Vagina (tissue), 2 donors: ENCODE results near the gene ALDH3A1. TPM values are rescaled to one million over a fixed set of nuclear protein-coding genes. Genes with fewer than 3 reads are reported as not detected.

ENCODE experiments used
- DNase-seq, 2 donors: peaks; one replicate each; pipeline ENCODE4 v3.0.0-alpha.2; 2017; ENCODE audit errors: extremely low spot score in 2 of 2
- H3K27ac ChIP-seq: fragments of 200-600 bp; sonication (generic); one replicate; pipeline ENCODE4 v1.5.1; 2019
- H3K27me3 ChIP-seq: fragments of 200-600 bp; sonication (generic); one replicate; pipeline ENCODE4 v1.5.1; 2019
- H3K36me3 ChIP-seq, 2 donors: fragments of 200-600 bp; sonication (generic); one replicate each; pipeline ENCODE4 v1.5.1; 2017 to 2019
- H3K4me1 ChIP-seq: fragments of 200-600 bp; sonication (generic); one replicate; pipeline ENCODE4 v1.5.1; 2019
- H3K4me3 ChIP-seq, 2 donors: fragments of 200-600 bp; sonication (generic); 1 replicate in 1 of 2; 2 replicates in 1 of 2; pipeline ENCODE4 v1.5.1; 2016 to 2019
- H3K9me3 ChIP-seq: fragments of 200-600 bp; sonication (generic); one replicate; pipeline ENCODE4 v1.5.1; 2019
- CTCF ChIP-seq, 3 experiments: fragments of 450-650 bp in 2 of 3; fragments of 200-600 bp in 1 of 3; sonication (generic) in 1 of 3; IDR thresholded peaks; one replicate each; pipeline ENCODE4 v1.5.1; 2017 to 2019; ENCODE audit warnings: antibody characterized with exemption in 3 of 3, mild to moderate bottlenecking in 2 of 3, moderate library complexity in 2 of 3
- POLR2A ChIP-seq, 2 donors: fragments of 450-650 bp; IDR thresholded peaks; one replicate each; pipeline ENCODE4 v1.6.1; 2017; ENCODE audit warnings: antibody characterized with exemption in 2 of 2, mild to moderate bottlenecking in 2 of 2, moderate library complexity in 2 of 2
- POLR2AphosphoS5 ChIP-seq, 2 donors: sonication (generic); formaldehyde crosslinking; IDR thresholded peaks; one replicate each; pipeline ENCODE4 v1.9.0; 2017; ENCODE audit warnings: antibody characterized with exemption in 2 of 2, mild to moderate bottlenecking in 2 of 2, low read depth in 1 of 2; ENCODE audit not compliant: insufficient read depth in 1 of 2
- intact Hi-C: fragments of 100-400 bp; cut with DNase I; formaldehyde crosslinking; loops from one replicate; pipeline ENCODE4 v1.15.1; 2023
- total RNA-seq: library from RNA; depleted of rRNA; stranded (reverse); fragments of >200 nt; gene quantifications from one replicate; pipeline ENCODE4 v1.2.3, GENCODE V29; 2016

The ALDH3A1 gene
- total RNA-seq, 1 donor from 2014 or later = 14.2 TPM

- Histone ChIP-seq H3K27ac (no peak overlapping the region), H3K9me3 (no peaks in the 10 kb centered on the region), H3K36me3 (no peaks in the 10 kb centered on the region), H3K4me3 (no peak overlapping the region), H3K4me1 (peaks cover 50% of the 10 kb centered on the region), H3K27me3 (no peaks in the 10 kb centered on the region)
- DNase-seq = no peak
- intact Hi-C loops = no loop called here
- TF ChIP-seq CTCF (IDR thresholded peaks at IDR 0.05) = no peak
- no peak for TF ChIP-seq POLR2AphosphoS5 (IDR thresholded peaks at IDR 0.05; ENCODE audit: insufficient read depth in 1 of 2, low read depth in 1 of 2)
- TF ChIP-seq POLR2A (IDR thresholded peaks at IDR 0.05) = no peak
Observed at GRCh38 chr17:19750835-19751234, 2.7 kb upstream of the ALDH3A1 start.

GRCh38 chr17:19750020-19750572, 2.0 kb upstream of the ALDH3A1 start:
- Histone ChIP-seq H3K27me3 (no peaks in the 10 kb centered on the region), H3K36me3 (no peaks in the 10 kb centered on the region), H3K9me3 (no peaks in the 10 kb centered on the region), H3K4me1 (peaks cover 56% of the 10 kb centered on the region), H3K27ac (no peak overlapping the region), H3K4me3 (no peak overlapping the region)
- TF ChIP-seq POLR2A (IDR thresholded peaks at IDR 0.05) (no peak), POLR2AphosphoS5 (IDR thresholded peaks at IDR 0.05; ENCODE audit: insufficient read depth in 1 of 2, low read depth in 1 of 2) (no peak), CTCF (IDR thresholded peaks at IDR 0.05) (no peak)
- no peak for DNase-seq
- intact Hi-C loops = no loop called here

- no peaks in the 10 kb centered on the region for H3K36me3 ChIP-seq
- no peak overlapping the region for H3K4me3 ChIP-seq
- H3K27me3 ChIP-seq = no peaks in the 10 kb centered on the region
- H3K9me3 ChIP-seq = no peaks in the 10 kb centered on the region
- TF ChIP-seq CTCF (IDR thresholded peaks at IDR 0.05) (no peak), POLR2A (IDR thresholded peaks at IDR 0.05) (no peak), POLR2AphosphoS5 (IDR thresholded peaks at IDR 0.05; ENCODE audit: insufficient read depth in 1 of 2, low read depth in 1 of 2) (no peak)
- H3K4me1 ChIP-seq = peaks cover 66% of the 10 kb centered on the region
- intact Hi-C loops = no loop called here
- peak overlapping the region; percentile 44 for H3K27ac ChIP-seq
- no peak for DNase-seq
Observed at GRCh38 chr17:19748807-19749193, 702 bp upstream of the ALDH3A1 start.

GRCh38 chr17:19747159-19747719, 859 bp downstream of the ALDH3A1 start:
- peaks cover 50% of the 10 kb centered on the region for H3K4me1 ChIP-seq
- H3K36me3 ChIP-seq = no peaks in the 10 kb centered on the region
- DNase-seq = no peak
- H3K9me3 ChIP-seq = no peaks in the 10 kb centered on the region
- no peak overlapping the region for H3K27ac ChIP-seq
- no peaks in the 10 kb centered on the region for H3K27me3 ChIP-seq
- no peak for TF ChIP-seq POLR2AphosphoS5 (IDR thresholded peaks at IDR 0.05; ENCODE audit: insufficient read depth in 1 of 2, low read depth in 1 of 2)
- no peak for TF ChIP-seq CTCF (IDR thresholded peaks at IDR 0.05)
- TF ChIP-seq POLR2A (IDR thresholded peaks at IDR 0.05) = no peak
- intact Hi-C loops = no loop called here
- no peak overlapping the region for H3K4me3 ChIP-seq

- peaks cover 43% of the 10 kb centered on the region for H3K4me1 ChIP-seq
- H3K4me3 ChIP-seq = no peak overlapping the region
- no peak for DNase-seq
- H3K9me3 ChIP-seq = no peaks in the 10 kb centered on the region
- H3K27me3 ChIP-seq = no peaks in the 10 kb centered on the region
- intact Hi-C loops = no loop called here
- no peak for TF ChIP-seq POLR2AphosphoS5 (IDR thresholded peaks at IDR 0.05; ENCODE audit: insufficient read depth in 1 of 2, low read depth in 1 of 2)
- TF ChIP-seq POLR2A (IDR thresholded peaks at IDR 0.05) = no peak
- TF ChIP-seq CTCF (IDR thresholded peaks at IDR 0.05) = no peak
- no peak overlapping the region for H3K27ac ChIP-seq
- no peaks in the 10 kb centered on the region for H3K36me3 ChIP-seq
Observed at GRCh38 chr17:19746517-19746916, 1.6 kb downstream of the ALDH3A1 start.
